ENCODE measurements around the gene CASKIN1. TPM values are rescaled to one million over a fixed set of nuclear protein-coding genes. Genes with fewer than 3 reads are reported as not detected.
"Not testable (repeated sequence)": the region's sequence is repeated elsewhere in the genome, so short reads cannot be mapped to it uniquely, and the experiment has no call there.

The CASKIN1 gene
- total RNA-seq, 1 donor from 2014 or later: 1.0 TPM

- DNase-seq: peak; percentile 100
Measured at GRCh38 chr16:2155091-2155950, 41.1 kb downstream of the CASKIN1 start, which contains the start of gene TRAF7. Gene TRAF7, plus strand, starts transcription at chr16:2155782. Its CDS starts 8,139 bp downstream, at chr16:2163921.

DNA sequence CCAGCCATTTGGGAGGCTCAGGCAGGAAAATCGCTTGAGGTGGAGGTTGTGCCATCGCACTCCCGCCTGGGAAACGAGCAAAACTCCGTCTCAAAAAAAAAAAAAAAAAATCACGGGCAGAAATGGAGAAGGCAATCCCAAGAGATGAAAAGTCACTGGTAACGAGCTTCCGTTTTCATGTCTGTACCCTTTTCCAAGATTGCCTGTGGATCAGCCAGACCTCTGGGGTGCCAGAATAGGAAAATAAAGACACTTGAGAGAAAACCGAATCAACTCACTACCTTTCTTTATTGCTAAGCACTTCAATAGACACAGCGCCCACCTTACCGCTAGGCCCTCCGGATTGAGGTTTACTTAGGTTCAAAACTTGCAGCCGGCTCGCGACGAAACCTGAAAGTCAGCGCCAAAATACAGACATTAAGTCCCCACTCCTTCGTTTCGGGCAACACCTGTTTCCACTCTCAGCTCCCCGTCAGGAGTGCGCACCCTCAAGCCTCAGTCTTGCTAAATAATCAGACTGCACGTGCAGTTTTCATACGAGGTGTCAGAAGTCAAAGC lies 41.8 kb downstream of the CASKIN1 start:
- DNase-seq: peak; percentile 38

- DNase-seq: no peak
Measured at GRCh38 chr16:2152695-2153506, 43.5 kb downstream of the CASKIN1 start.

DNA sequence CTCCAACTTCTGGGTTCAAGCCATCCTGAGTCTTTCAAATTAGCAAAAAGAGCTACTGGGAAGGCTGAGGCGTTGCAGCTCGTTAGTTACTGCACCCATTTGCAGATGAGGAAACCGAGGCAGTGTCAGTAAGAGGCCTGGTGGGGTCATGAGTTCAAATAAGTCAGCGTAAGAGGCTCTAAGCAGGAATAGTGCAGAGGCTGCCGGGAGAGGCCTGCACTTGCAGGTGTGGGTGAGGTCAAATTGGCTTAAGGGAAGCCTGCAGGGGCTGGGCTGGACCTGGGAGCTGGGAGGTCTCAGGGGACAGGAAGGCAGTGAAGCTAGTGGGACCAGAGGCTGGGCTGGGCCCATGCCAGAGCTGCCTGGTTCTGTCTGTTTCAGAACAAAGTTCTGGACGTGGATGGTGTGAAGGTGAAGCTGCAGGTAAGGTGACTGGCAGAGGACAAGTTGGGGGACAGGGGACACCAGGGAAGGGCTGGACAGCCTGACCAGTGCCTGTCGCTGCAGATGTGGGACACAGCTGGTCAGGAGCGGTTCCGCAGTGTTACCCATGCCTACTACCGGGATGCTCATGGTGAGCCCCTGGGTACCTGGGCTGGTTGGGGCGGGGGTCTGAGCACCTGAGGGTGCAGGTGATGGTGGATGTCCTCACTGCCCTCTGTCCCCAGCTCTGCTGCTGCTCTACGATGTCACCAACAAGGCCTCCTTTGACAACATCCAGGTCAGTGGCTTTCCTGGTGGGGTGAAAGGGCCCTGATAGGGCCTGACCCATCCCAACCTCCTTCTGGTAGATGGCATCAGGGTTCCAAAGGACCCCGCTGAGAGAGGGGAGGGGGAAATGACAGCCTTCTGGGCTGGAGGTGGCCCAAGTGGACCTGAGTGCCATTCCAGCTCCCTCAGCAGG lies 45.0 kb downstream of the CASKIN1 start:
- no peak for DNase-seq

GRCh38 chr16:2150418-2151187 lies 45.8 kb downstream of the CASKIN1 start:
- DNase-seq: peak; percentile 69

DNA sequence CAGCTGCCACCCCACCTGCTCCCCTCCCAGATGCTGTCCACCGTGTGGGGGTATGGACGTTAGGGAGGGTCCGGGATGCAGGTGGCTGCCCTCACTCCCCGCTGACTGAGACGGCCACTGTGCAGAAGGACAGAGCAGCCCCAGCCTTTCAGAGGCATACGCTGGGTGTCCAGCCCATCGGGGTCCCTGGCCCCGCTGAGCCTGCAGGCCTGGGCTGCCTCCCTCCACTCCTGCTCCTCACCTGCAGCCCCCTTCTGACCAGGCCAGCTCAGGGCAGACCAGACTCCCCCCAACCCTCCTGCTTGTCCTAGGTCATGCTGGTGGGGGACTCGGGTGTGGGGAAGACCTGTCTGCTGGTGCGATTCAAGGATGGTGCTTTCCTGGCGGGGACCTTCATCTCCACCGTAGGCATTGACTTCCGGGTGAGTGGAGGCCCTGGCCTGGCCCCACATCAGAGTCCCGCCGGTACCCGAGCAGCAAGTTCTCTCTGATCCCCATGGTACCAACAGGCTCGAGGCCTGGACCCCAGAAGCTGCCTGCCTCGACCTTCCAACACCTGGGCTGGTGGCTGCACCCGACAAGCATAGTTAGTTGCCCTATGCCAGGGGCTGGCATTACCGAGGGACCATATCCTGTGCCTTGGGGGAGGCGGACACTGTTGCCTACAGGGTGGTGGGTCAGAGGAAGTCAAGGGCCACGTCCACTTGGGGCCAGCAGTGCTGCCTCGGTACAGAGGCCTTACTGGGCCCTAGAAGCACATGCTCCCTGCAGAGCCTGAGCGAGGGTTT lies 46.6 kb downstream of the CASKIN1 start:
- DNase-seq: no peak

DNA sequence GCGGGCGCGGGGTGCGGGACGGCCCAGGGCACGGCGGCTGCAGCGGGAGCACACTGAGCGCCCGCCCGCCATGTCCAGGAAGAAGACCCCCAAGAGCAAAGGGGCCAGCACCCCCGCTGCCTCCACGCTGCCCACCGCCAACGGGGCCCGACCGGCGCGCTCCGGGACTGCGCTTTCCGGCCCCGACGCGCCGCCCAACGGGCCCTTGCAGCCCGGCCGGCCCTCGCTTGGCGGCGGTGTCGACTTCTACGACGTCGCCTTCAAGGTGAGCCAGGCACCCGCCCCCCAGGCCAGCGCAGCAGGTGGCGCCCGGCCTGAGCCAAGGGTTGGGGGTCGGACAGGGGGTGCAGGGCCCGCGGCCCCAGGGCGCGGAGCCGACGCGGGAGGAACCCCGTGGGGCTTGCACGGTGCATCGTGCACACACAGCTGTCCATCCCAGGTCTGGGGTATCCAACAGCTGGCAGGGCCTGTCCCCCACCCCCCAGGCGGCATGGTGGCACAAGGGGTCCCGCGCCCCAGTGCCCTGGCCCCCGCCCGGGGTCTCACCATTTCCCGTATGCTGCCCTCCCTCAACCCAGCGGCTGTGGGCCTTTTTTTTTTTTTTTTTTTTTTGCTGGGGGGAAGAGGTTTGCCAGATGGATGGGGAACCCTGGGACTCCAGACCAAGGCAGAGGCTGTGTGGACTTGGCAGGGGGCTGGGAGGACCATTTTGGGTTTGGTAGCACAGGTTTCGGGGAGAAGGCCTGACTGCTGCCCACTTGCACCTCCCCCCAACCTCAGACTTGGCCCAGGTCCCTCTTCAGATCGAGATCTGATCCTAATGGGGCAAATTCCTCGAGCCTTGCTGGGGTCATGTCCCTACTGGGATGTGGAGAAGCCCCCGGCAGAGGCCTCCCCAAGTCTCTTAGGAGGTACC lies 47.4 kb downstream of the CASKIN1 start:
- no peak for DNase-seq

- DNase-seq: peak; percentile 90
Measured at GRCh38 chr16:2147981-2148671, 48.3 kb downstream of the CASKIN1 start, which contains the start of gene RAB26. Gene RAB26, plus strand, starts transcription at chr16:2148625. Its CDS starts 159 bp downstream, at chr16:2148784.

DNA sequence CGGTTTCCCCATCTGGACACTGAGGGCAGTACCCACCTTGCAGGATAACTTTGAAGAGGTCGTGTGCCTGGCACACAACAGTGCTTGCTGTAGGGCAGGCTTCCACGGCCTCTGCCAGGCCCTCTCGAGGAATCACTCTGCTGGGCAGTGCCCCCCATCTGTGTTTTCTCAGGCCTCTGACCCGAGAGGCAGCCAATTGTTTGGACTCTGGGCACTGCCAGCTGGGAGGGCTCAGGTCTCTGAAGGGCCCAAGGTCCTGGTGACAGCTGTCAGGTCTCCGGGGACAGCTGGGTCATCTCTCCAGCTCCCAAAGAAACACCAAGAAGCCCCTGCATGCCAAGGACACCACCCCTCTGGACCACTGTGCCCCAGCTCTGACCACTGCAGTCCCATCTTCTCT lies 49.0 kb downstream of the CASKIN1 start:
- no peak for DNase-seq

GRCh38 chr16:2145843-2146242 lies 50.6 kb downstream of the CASKIN1 start:
- no peak for DNase-seq

DNA sequence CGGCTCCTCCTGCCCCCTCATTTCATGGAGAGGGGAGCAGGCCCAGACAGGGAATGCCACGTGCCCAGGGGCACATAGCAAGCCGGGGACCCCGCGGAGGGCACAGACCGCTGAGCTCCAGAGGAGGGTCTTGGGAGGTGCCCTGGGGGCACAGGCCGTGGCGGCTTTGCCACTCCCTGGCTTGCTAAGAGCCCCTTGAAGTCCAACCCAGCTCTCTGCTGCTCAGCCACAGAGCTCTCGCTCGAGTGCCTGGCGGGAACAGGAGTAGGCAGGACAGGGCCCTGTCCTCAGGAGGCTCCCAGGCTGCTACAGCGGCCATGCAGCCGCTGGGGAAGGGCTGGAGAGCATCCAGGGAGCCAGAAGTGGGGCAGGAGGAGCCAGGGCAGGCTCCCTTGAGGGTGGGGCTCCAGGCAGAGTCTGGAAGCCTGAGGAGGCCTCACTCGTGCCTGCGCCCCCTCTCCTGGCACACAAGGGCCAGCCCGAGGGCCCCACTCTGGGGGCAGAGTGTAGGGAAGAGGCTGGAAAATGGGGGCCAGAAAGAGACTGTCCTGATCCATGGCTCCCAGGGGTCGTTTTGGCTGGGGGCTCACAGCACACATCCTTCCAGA lies 52.4 kb downstream of the CASKIN1 start:
- no peak for DNase-seq

DNA sequence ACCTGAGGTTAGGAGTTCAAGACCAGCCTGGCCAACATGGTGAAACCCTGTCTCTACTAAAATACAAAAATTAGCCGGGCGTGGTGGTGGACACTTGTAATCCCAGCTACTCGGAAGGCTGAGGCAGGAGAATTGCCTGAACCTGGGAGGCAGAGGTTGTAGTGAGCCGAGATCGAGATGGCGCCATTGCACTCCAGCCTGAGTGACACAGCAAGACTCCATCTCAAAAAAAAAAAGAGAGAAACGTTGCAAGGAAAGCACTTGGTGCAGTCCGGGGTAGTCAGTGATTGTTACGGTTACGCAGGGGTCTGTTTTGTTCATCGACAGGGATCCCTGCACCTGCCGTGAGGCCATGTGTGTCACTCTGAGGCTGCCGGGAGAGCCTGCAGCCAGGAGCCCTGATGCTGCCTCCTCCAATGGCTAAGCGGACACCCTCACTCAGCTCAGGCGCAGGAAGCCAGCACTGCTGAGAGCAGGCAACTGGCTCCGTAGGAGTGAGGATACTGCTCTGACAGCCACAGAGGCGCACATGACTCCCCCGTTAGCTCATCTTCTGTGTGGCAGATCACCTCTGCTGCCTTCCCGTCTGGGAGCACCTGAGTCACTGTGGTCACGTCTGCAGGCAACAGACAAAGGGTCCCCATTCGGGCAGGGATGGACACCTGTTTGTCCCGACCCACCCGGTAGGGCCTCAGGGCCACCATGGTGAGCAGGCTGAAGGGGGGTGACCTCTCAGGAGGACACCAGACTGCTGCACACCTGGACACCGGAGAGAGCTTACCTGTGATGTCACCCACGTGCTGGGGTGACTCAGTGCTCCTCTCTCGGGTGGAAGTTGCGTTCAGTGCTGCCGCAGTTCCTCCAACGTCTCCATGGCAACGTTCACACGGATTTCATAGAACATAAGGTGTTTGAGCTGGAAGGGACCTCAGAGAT lies 53.2 kb downstream of the CASKIN1 start:
- no peak for DNase-seq

- DNase-seq: peak; percentile 95
Measured at GRCh38 chr16:2135770-2136490, 60.5 kb downstream of the CASKIN1 start, which contains the start of gene PKD1. Gene PKD1, minus strand, starts transcription at chr16:2135898. Its CDS starts 209 bp downstream, at chr16:2135689.

- not testable (repeated sequence) for DNase-seq
Measured at GRCh38 chr16:2135071-2135470, 61.3 kb downstream of the CASKIN1 start.

DNA sequence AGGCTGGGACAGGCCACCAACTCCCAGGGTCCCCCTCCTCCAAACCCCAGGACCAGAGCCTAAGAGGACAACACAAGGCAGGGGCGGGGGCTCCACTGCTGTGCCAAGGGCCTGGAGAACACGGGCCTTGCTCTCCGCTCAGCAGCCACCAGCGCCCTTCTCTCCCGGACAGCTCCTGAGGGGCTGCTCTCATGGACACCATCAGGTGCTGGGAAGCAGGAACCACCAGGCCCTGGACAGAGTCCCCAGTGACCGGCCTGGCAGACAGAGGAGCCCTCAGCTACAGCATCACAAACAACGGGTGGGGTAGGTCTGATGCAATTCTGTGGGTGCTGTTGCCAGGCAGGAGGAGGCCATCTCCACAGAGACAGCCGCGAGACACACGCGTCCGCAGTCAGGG lies 62.6 kb downstream of the CASKIN1 start:
- not testable (repeated sequence) for DNase-seq

Data from tongue (tissue), 2 donors.